IMR-90 (cell line): ENCODE measurements around the gene METTL22. TPM values are rescaled to one million over a fixed set of nuclear protein-coding genes. Genes with fewer than 3 reads are reported as not detected.

Experiments used
- ATAC-seq: fragments of 200-7000 bp; cut with Tn5 transposase; 2 replicates; pipeline ENCODE4 v1.9.1; 2020; ENCODE audit warnings: low read depth, mild to moderate bottlenecking, moderate library complexity
- BruUV-seq: library from RNA; stranded (reverse); fragments of 400-500 nt; replicated peaks from 2 replicates; lab custom pipeline; 2021; lab: Mats Ljungman, UMichigan
- CTCF ChIA-PET: fragments of 300-600 bp; formaldehyde crosslinking; extraction: SDS; loops from one replicate; lab custom pipeline; 2021; ENCODE audit warnings: antibody characterized with exemption; lab: Yijun Ruan, JAX
- POLR2A ChIA-PET: fragments of 300-600 bp; sonication (Branson Sonifier 250); formaldehyde crosslinking; loops from one replicate; lab custom pipeline; 2022; ENCODE audit warnings: antibody characterized with exemption; ENCODE audit not compliant: unreplicated experiment; lab: Charles Lee
- DNase-seq: peaks from one replicate; pipeline ENCODE4 v3.0.0; 2013
- H2AFZ ChIP-seq: replicated peaks from 2 replicates; pipeline ENCODE3; 2013; ENCODE audit warnings: low read length, mild to moderate bottlenecking; ENCODE audit not compliant: poor library complexity
- H2AK5ac ChIP-seq: 2 replicates; pipeline ENCODE4 v1.6.1; 2013; ENCODE audit warnings: low read depth, low read length, inconsistent platforms
- H2AK9ac ChIP-seq: replicated peaks from 2 replicates; pipeline ENCODE3; 2013; ENCODE audit warnings: mild to moderate bottlenecking, low read depth, low read length, moderate library complexity; ENCODE audit not compliant: poor library complexity
- H2BK120ac ChIP-seq: 2 replicates; pipeline ENCODE4 v1.6.1; 2013; ENCODE audit warnings: low read depth, low read length, inconsistent platforms
- H2BK15ac ChIP-seq: 3 replicates; pipeline ENCODE4 v1.6.1; 2013; ENCODE audit warnings: low read depth, low read length, inconsistent platforms
- H2BK20ac ChIP-seq: 2 replicates; pipeline ENCODE4 v1.6.1; 2013; ENCODE audit warnings: low read depth, mild to moderate bottlenecking, inconsistent platforms, low read length, moderate library complexity
- H2BK5ac ChIP-seq: 2 replicates; pipeline ENCODE4 v1.6.1; 2013; ENCODE audit warnings: mild to moderate bottlenecking, low read depth, low read length, inconsistent platforms; ENCODE audit not compliant: poor library complexity, severe bottlenecking
- H3K14ac ChIP-seq: replicated peaks from 2 replicates; pipeline ENCODE4 v1.6.1; 2013; ENCODE audit warnings: low read depth, low read length, inconsistent platforms
- H3K18ac ChIP-seq: 2 replicates; pipeline ENCODE4 v1.6.1; 2013; ENCODE audit warnings: low read depth, low read length, control low read depth
- H3K23ac ChIP-seq: 2 replicates; pipeline ENCODE4 v1.6.1; 2013; ENCODE audit warnings: low read depth, low read length, inconsistent platforms
- H3K27ac ChIP-seq: 2 replicates; pipeline ENCODE4 v1.5.1; 2013; ENCODE audit warnings: mild to moderate bottlenecking, control low read depth, low read length; ENCODE audit not compliant: insufficient read depth
- H3K27me3 ChIP-seq: 2 replicates; pipeline ENCODE4 v1.6.1; 2013; ENCODE audit warnings: low read length; ENCODE audit not compliant: control insufficient read depth, insufficient read depth
- H3K36me3 ChIP-seq: 2 replicates; pipeline ENCODE4 v1.6.1; 2013; ENCODE audit warnings: low read length, mixed read lengths; ENCODE audit not compliant: control insufficient read depth, insufficient read depth
- H3K4ac ChIP-seq: 2 replicates; pipeline ENCODE4 v1.6.1; 2013; ENCODE audit warnings: low read depth, low read length, inconsistent platforms
- H3K4me1 ChIP-seq: 2 replicates; pipeline ENCODE4 v1.6.1; 2013; ENCODE audit warnings: low read length, mixed read lengths; ENCODE audit not compliant: control insufficient read depth, insufficient read depth
- H3K4me2 ChIP-seq: 2 replicates; pipeline ENCODE4 v1.6.1; 2013; ENCODE audit warnings: low read depth, mild to moderate bottlenecking, control low read depth, low read length, moderate library complexity
- H3K4me3 ChIP-seq: 2 replicates; pipeline ENCODE4 v1.5.1; 2013; ENCODE audit warnings: low read depth, mild to moderate bottlenecking, control low read depth, low read length, moderate library complexity; ENCODE audit not compliant: insufficient read depth
- H3K56ac ChIP-seq: 2 replicates; pipeline ENCODE4 v1.6.1; 2013; ENCODE audit warnings: low read length, inconsistent platforms; ENCODE audit not compliant: insufficient read depth; ENCODE audit errors: extremely low read depth
- H3K79me1 ChIP-seq, 2 experiments: 2 replicates each; pipeline ENCODE4 v1.6.1; 2013; ENCODE audit warnings: low read length in 2 of 2, inconsistent platforms in 1 of 2, low read depth in 1 of 2
- H3K9ac ChIP-seq: 2 replicates; pipeline ENCODE4 v1.6.1; 2013; ENCODE audit warnings: low read depth, low read length, control low read depth
- H3K9me1 ChIP-seq: 2 replicates; pipeline ENCODE4 v1.6.1; 2013; ENCODE audit warnings: low read length, inconsistent platforms; ENCODE audit not compliant: insufficient read depth
- H3K9me3 ChIP-seq: 2 replicates; pipeline ENCODE4 v1.6.1; 2013; ENCODE audit warnings: low read length; ENCODE audit not compliant: control insufficient read depth, insufficient read depth
- H4K20me1 ChIP-seq: 2 replicates; pipeline ENCODE4 v1.6.1; 2013; ENCODE audit warnings: low read length, inconsistent platforms; ENCODE audit not compliant: insufficient read depth
- H4K5ac ChIP-seq: 2 replicates; pipeline ENCODE4 v1.6.1; 2013; ENCODE audit warnings: mild to moderate bottlenecking, low read depth, low read length, control low read depth
- H4K8ac ChIP-seq, 2 experiments: 2 replicates each; pipeline ENCODE4 v1.6.1; 2013; ENCODE audit warnings: low read depth in 2 of 2, low read length in 2 of 2, control low read depth in 1 of 2, inconsistent platforms in 1 of 2
- H4K91ac ChIP-seq: 2 replicates; pipeline ENCODE4 v1.6.1; 2013; ENCODE audit warnings: low read depth, low read length, inconsistent platforms; ENCODE audit not compliant: insufficient read depth
- BHLHE40 ChIP-seq: fragments of 150-350 bp; IDR thresholded peaks from 2 replicates; pipeline ENCODE4 v1.6.1; 2016; ENCODE audit warnings: mild to moderate bottlenecking, low read depth, low read length
- CEBPB ChIP-seq: IDR thresholded peaks from 2 replicates; pipeline ENCODE4 v1.6.1; 2012; ENCODE audit warnings: low read depth, low read length, improper control_type of control experiment
- FOS ChIP-seq: fragments of 150-350 bp; IDR thresholded peaks from 2 replicates; pipeline ENCODE4 v1.6.1; 2016; ENCODE audit warnings: low read depth, low read length
- MAFK ChIP-seq: IDR thresholded peaks from 2 replicates; pipeline ENCODE4 v1.6.1; 2012; ENCODE audit warnings: low read depth, low read length, improper control_type of control experiment
- MAZ ChIP-seq: IDR thresholded peaks from 2 replicates; pipeline ENCODE4 v1.6.1; 2012; ENCODE audit warnings: low read depth, mild to moderate bottlenecking, low read length, improper control_type of control experiment, moderate library complexity, borderline replicate concordance
- MXI1 ChIP-seq: IDR thresholded peaks from 2 replicates; pipeline ENCODE4 v1.6.1; 2012; ENCODE audit warnings: low read depth, mild to moderate bottlenecking, low read length, moderate library complexity, borderline replicate concordance
- NFE2L2 ChIP-seq: fragments of 150-350 bp; IDR thresholded peaks from 2 replicates; pipeline ENCODE4 v1.6.1; 2016; ENCODE audit warnings: low read depth, mild to moderate bottlenecking, low read length
- RAD21 ChIP-seq: IDR thresholded peaks from 2 replicates; pipeline ENCODE4 v1.6.1; 2012; ENCODE audit warnings: low read length, improper control_type of control experiment
- RCOR1 ChIP-seq: IDR thresholded peaks from 2 replicates; pipeline ENCODE4 v1.6.1; 2012; ENCODE audit warnings: mild to moderate bottlenecking, low read length, improper control_type of control experiment; ENCODE audit not compliant: insufficient replicate concordance
- RFX5 ChIP-seq: IDR thresholded peaks from 2 replicates; pipeline ENCODE4 v1.8.0; 2012; ENCODE audit warnings: low read depth, mild to moderate bottlenecking, low read length, moderate library complexity
- SMC3 ChIP-seq: fragments of 150-350 bp; IDR thresholded peaks from 2 replicates; pipeline ENCODE4 v1.6.1; 2016; ENCODE audit warnings: low read depth, mild to moderate bottlenecking, antibody characterized with exemption, low read length, moderate library complexity
- WGBS, 2 experiments: methylation state at CpG; one replicate each; pipeline versions ENCODE4 v1.1.5 to v1.1.7; 2013; ENCODE audit warnings: missing lambda C conversion rate in 2 of 2; ENCODE audit not compliant: insufficient read length in 1 of 2; ENCODE audit errors: extremely low coverage in 2 of 2; 5-methylcytosine and 5-hydroxymethylcytosine counted together
- dilution Hi-C: fragments of 300-500 bp; cut with HindIII; formaldehyde crosslinking; loops from one replicate; pipeline ENCODE4 v1.14.3; 2018; ENCODE audit warnings: low sequenced_read_pairs; ENCODE audit not compliant: unreplicated experiment
- in situ Hi-C: fragments of 300-500 bp; cut with MboI; formaldehyde crosslinking; loops from 3 replicates; pipeline ENCODE4 v1.14.3; 2019; ENCODE audit warnings: low sequenced_read_pairs, inconsistent platforms, mixed read lengths
- intact Hi-C: fragments of 100-400 bp; cut with micrococcal nuclease; formaldehyde crosslinking; loops from 2 replicates; pipeline ENCODE4 v1.10.0; 2022
- polyA plus RNA-seq, 3 experiments: library from polyadenylated mRNA; depleted of rRNA; stranded (reverse); fragments of >200 nt; gene quantifications; 2 replicates each; pipeline ENCODE4 v1.2.3, GENCODE V29; 2012; ENCODE audit warnings: low replicate concordance in 1 of 3
- total RNA-seq: library from RNA; depleted of rRNA; stranded (reverse); fragments of >200 nt; gene quantifications from 2 replicates; pipeline ENCODE4 v1.2.3, GENCODE V29; 2012
- TF ChIP-seq, protein P1 (sequence below): fragments of 150-350 bp; IDR thresholded peaks from 2 replicates; pipeline ENCODE4 v1.6.1; 2017; ENCODE audit warnings: mild to moderate bottlenecking, antibody characterized with exemption, low read length, low read depth
- TF ChIP-seq, protein P2 (sequence below): fragments of 150-350 bp; IDR thresholded peaks from 2 replicates; pipeline ENCODE4 v1.6.1; 2016; ENCODE audit warnings: low read depth, mild to moderate bottlenecking, low read length, moderate library complexity, borderline replicate concordance
- TF ChIP-seq, protein P3 (sequence below): conservative IDR thresholded peaks from 2 replicates; pipeline ENCODE4 v1.5.1; 2012; ENCODE audit warnings: mild to moderate bottlenecking, low read depth, low read length, improper control_type of control experiment

METTL22 gene
- total and polyA plus RNA-seq, 2 of the 4 experiments (the other 2 are of a cell fraction): 27.2 to 51.2 TPM

DNA sequence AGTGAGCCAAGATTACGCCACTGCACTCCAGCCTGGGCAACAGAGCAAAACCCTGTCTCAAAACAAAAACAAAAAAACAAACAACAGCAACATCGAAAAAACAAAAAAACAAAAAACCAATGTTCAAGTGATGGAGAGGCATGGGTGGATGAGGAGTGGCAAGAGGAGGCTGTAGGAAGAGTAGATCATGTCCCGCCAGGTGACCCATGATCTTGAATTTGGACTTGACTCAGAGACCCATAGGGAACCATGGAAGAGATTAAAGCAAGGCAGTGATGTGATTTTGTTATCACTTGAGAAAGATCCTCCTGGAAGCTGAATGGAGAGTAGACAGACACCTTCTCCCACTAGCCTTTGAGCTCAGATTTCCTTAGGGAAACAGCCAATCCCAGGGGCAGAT lies 64.1 kb downstream of the METTL22 start:
- H4K5ac ChIP-seq: no peak overlapping the region
- no peak overlapping the region for H3K4me2 ChIP-seq
- dilution Hi-C loops: no loop called here
- intact Hi-C loops: no loop called here
- DNase-seq (no peak), ATAC-seq (no peak)
- no peak overlapping the region for H4K91ac ChIP-seq
- no peak overlapping the region for H4K8ac ChIP-seq
- in situ Hi-C loops: no loop called here
- H3K56ac ChIP-seq: no peak overlapping the region
- no peaks in the 10 kb centered on the region for H3K27me3 ChIP-seq
- no peak overlapping the region for H2AK9ac ChIP-seq
- no TSS peak for BruUV-seq
- no peak overlapping the region for H2BK15ac ChIP-seq
- no peaks in the 10 kb centered on the region for H3K36me3 ChIP-seq
- POLR2A ChIA-PET: no interaction called here
- no peak overlapping the region for H3K9ac ChIP-seq
- no peak overlapping the region for H2AFZ ChIP-seq
- H3K27ac ChIP-seq: no peak overlapping the region
- no peaks in the 10 kb centered on the region for H3K4me1 ChIP-seq
- CTCF ChIA-PET: no interaction called here
- H2AK5ac ChIP-seq: no peak overlapping the region
- no peak overlapping the region for H2BK120ac ChIP-seq
- H2BK5ac ChIP-seq: no peak overlapping the region
- 80% methylated on average over 1 of the region's 3 CpGs; no CpG with 5 or more reads in 1 of the 2 experiments for WGBS, 2 experiments
- no peak overlapping the region for H3K4me3 ChIP-seq
- no peak for TF ChIP-seq CEBPB
- TF ChIP-seq SMC3: no peak
- no peak for TF ChIP-seq RFX5
- TF ChIP-seq, protein P1, sequence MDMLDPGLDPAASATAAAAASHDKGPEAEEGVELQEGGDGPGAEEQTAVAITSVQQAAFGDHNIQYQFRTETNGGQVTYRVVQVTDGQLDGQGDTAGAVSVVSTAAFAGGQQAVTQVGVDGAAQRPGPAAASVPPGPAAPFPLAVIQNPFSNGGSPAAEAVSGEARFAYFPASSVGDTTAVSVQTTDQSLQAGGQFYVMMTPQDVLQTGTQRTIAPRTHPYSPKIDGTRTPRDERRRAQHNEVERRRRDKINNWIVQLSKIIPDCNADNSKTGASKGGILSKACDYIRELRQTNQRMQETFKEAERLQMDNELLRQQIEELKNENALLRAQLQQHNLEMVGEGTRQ: no peak
- no peak for TF ChIP-seq MAFK
- no peak for TF ChIP-seq RAD21
- TF ChIP-seq RCOR1: no peak
- TF ChIP-seq, protein P2, sequence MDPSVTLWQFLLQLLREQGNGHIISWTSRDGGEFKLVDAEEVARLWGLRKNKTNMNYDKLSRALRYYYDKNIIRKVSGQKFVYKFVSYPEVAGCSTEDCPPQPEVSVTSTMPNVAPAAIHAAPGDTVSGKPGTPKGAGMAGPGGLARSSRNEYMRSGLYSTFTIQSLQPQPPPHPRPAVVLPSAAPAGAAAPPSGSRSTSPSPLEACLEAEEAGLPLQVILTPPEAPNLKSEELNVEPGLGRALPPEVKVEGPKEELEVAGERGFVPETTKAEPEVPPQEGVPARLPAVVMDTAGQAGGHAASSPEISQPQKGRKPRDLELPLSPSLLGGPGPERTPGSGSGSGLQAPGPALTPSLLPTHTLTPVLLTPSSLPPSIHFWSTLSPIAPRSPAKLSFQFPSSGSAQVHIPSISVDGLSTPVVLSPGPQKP: no peak
- TF ChIP-seq, protein P3, sequence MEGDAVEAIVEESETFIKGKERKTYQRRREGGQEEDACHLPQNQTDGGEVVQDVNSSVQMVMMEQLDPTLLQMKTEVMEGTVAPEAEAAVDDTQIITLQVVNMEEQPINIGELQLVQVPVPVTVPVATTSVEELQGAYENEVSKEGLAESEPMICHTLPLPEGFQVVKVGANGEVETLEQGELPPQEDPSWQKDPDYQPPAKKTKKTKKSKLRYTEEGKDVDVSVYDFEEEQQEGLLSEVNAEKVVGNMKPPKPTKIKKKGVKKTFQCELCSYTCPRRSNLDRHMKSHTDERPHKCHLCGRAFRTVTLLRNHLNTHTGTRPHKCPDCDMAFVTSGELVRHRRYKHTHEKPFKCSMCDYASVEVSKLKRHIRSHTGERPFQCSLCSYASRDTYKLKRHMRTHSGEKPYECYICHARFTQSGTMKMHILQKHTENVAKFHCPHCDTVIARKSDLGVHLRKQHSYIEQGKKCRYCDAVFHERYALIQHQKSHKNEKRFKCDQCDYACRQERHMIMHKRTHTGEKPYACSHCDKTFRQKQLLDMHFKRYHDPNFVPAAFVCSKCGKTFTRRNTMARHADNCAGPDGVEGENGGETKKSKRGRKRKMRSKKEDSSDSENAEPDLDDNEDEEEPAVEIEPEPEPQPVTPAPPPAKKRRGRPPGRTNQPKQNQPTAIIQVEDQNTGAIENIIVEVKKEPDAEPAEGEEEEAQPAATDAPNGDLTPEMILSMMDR: no peak
- no peak for TF ChIP-seq BHLHE40
- no peak for TF ChIP-seq MXI1
- no peak for TF ChIP-seq FOS
- TF ChIP-seq NFE2L2: no peak
- no peak for TF ChIP-seq MAZ
- no peaks in the 10 kb centered on the region for H4K20me1 ChIP-seq
- no peak overlapping the region for H3K14ac ChIP-seq
- H3K79me1 ChIP-seq: no peaks in the 10 kb centered on the region
- H2BK20ac ChIP-seq: no peak overlapping the region
- H3K9me1 ChIP-seq: no peaks in the 10 kb centered on the region
- no peak overlapping the region for H3K18ac ChIP-seq
- H3K4ac ChIP-seq: no peak overlapping the region
- peaks cover 8% of the 10 kb centered on the region for H3K9me3 ChIP-seq
- no peak overlapping the region for H3K23ac ChIP-seq
